GM23338 (cell line): ENCODE data around the gene LBHD1. TPM values are rescaled to one million over a fixed set of nuclear protein-coding genes. Genes with fewer than 3 reads are reported as not detected.

Experiments used
- ATAC-seq: fragments of 200-7000 bp; cut with Tn5 transposase; 3 replicates; pipeline ENCODE4 v1.9.1; 2020
- DNase-seq: peaks from one replicate; pipeline ENCODE4 v3.0.0-alpha.2; 2015; ENCODE audit warnings: low spot score
- H2AFZ ChIP-seq: fragments of 200-600 bp; sonication (generic); 2 replicates; pipeline ENCODE4 v1.8.0; 2016; ENCODE audit warnings: antibody characterized with exemption, mild to moderate bottlenecking, moderate library complexity
- H3F3A ChIP-seq: fragments of 200-600 bp; sonication (generic); replicated peaks from 2 replicates; pipeline ENCODE4 v1.8.0; 2017; ENCODE audit warnings: antibody characterized with exemption, mixed run types, low read depth
- H3K27ac ChIP-seq: fragments of 200-600 bp; sonication (generic); 2 replicates; pipeline ENCODE4 v1.6.1; 2016; ENCODE audit warnings: low read depth
- H3K27me3 ChIP-seq: fragments of 200-600 bp; sonication (generic); 2 replicates; pipeline ENCODE4 v1.8.0; 2016; ENCODE audit warnings: mild to moderate bottlenecking, mixed run types, moderate library complexity; ENCODE audit not compliant: insufficient read depth
- H3K36me3 ChIP-seq: fragments of 200-600 bp; sonication (generic); 2 replicates; pipeline ENCODE4 v1.8.0; 2016; ENCODE audit warnings: mild to moderate bottlenecking; ENCODE audit not compliant: insufficient read depth
- H3K4me1 ChIP-seq: fragments of 200-600 bp; sonication (generic); 2 replicates; pipeline ENCODE4 v1.8.0; 2016; ENCODE audit warnings: mild to moderate bottlenecking, moderate library complexity; ENCODE audit not compliant: insufficient read depth
- H3K4me2 ChIP-seq: fragments of 200-600 bp; sonication (generic); 2 replicates; pipeline ENCODE4 v1.7.1; 2017; ENCODE audit warnings: mixed run types
- H3K4me3 ChIP-seq: fragments of 200-600 bp; sonication (generic); 2 replicates; pipeline ENCODE4 v1.6.1; 2016; ENCODE audit warnings: mixed run types
- H3K79me2 ChIP-seq: fragments of 200-600 bp; sonication (generic); replicated peaks from 2 replicates; pipeline ENCODE4 v1.8.0; 2017; ENCODE audit warnings: mild to moderate bottlenecking; ENCODE audit not compliant: insufficient read depth
- H3K9me2 ChIP-seq: fragments of 200-600 bp; sonication (generic); 2 replicates; pipeline ENCODE4 v1.8.0; 2017; ENCODE audit not compliant: insufficient read depth
- H4K20me1 ChIP-seq: fragments of 200-600 bp; sonication (generic); replicated peaks from 2 replicates; pipeline ENCODE4 v1.8.0; 2017; ENCODE audit warnings: mild to moderate bottlenecking; ENCODE audit not compliant: insufficient read depth
- H3K27ac Mint-ChIP-seq: 2 replicates; pipeline ENCODE4 v1.8.0; 2020; ENCODE audit warnings: inconsistent platforms, mild to moderate bottlenecking, moderate library complexity, mixed read lengths
- H3K27me3 Mint-ChIP-seq: 3 replicates; pipeline ENCODE4 v1.8.0; 2022; ENCODE audit warnings: low read depth, mild to moderate bottlenecking, moderate library complexity, mixed read lengths, inconsistent platforms; ENCODE audit not compliant: insufficient read depth, poor library complexity
- H3K36me3 Mint-ChIP-seq: 3 replicates; pipeline ENCODE4 v1.8.0; 2021; ENCODE audit warnings: low read depth, mild to moderate bottlenecking, inconsistent platforms, moderate library complexity, mixed read lengths
- H3K4me1 Mint-ChIP-seq: 3 replicates; pipeline ENCODE4 v1.8.0; 2020; ENCODE audit warnings: mild to moderate bottlenecking, inconsistent platforms, mixed read lengths
- H3K4me3 Mint-ChIP-seq: 3 replicates; pipeline ENCODE4 v1.8.0; 2021; ENCODE audit warnings: moderate library complexity, mild to moderate bottlenecking, inconsistent platforms, mixed read lengths
- H3K9me3 Mint-ChIP-seq: 3 replicates; pipeline ENCODE4 v1.8.0; 2020; ENCODE audit warnings: moderate library complexity, mild to moderate bottlenecking, inconsistent platforms, mixed read lengths
- EZH2 ChIP-seq: fragments of 200-600 bp; sonication (generic); IDR thresholded peaks from one replicate; pipeline ENCODE4 v1.8.0; 2017; ENCODE audit warnings: antibody characterized with exemption, mild to moderate bottlenecking, low read depth; ENCODE audit not compliant: unreplicated experiment
- JUNB ChIP-seq: IDR thresholded peaks from one replicate; pipeline ENCODE4 v1.6.1; 2016; ENCODE audit warnings: antibody characterized with exemption; ENCODE audit not compliant: unreplicated experiment
- POLR2AphosphoS5 ChIP-seq: IDR thresholded peaks from 2 replicates; pipeline ENCODE4 v1.6.1; 2016; ENCODE audit warnings: antibody characterized with exemption, low read depth
- polyA plus RNA-seq: library from polyadenylated mRNA; unstranded; fragments of >200 nt; fragmentation: Nextera tagmentation; extraction: Ambion mirVana; gene quantifications from 2 replicates; pipeline ENCODE4 v1.2.1, GENCODE V29; 2016
- total RNA-seq: library from RNA; depleted of rRNA; stranded (reverse); fragments of >200 nt; shearing (Covaris generic); gene quantifications from 2 replicates; pipeline ENCODE4 v1.2.3, GENCODE V29; 2014
- TF ChIP-seq, protein P1 (sequence below), 2 experiments: fragments of 200-600 bp in 1 of 2; sonication (generic) in 1 of 2; conservative IDR thresholded peaks; 2 replicates each; pipeline versions ENCODE4 v1.5.1 to v1.6.1; 2016 to 2017; ENCODE audit warnings: antibody characterized with exemption in 2 of 2, low read depth in 2 of 2, mild to moderate bottlenecking in 2 of 2, moderate library complexity in 1 of 2

The LBHD1 gene
- total and polyA plus RNA-seq, 2 experiments from 2014 or later, result 2.8 to 2.9 TPM

DNA sequence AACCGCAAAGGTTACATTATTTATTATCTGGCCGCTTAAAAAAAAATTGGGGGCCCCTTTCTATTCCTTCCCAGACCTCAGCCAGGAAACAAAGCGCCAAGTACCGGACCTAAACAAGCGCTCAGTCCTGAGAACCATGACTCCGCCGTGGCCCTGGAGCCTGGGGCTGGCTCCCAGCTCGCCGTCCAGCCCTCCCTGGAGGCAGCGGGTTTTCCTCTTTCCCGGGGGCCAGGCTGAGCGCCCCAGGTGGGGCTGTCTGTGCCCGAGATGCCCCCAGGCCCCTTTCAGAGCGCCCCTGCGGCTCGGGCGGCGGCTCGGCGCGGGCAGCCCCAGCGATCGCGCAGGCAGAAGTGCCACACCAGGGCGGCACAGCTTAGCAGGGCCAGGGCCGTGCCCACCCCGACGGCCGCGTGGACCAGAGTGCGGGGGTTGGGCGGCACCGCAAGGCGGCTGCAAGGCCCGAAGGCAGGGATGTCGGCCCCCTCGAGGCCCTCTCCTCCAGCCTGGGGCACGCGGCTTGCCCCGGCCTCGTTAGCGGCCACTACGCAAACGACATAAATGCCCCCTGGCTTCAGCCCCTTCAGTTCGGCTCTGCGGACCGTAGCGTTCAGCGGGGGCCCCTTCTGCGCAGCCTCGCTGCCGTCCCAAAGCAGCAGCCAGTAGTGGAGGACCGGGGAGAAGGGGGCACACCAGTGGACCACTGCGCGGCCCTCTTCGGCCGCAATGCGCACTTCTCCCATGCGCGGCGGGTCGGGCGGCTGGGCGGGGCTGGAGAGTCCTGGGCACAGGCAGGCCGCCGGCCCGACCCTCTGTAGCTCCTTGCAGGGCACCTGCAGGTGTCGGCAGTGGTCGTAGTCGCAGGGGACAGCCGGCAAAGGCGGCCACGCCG lies 15.7 kb upstream of the LBHD1 start:
- Histone ChIP-seq H3K4me3 (peak overlapping the region; percentile 56), H4K20me1 (no peaks in the 10 kb centered on the region), H3K9me2 (no peaks in the 10 kb centered on the region), H3K4me1 (peaks cover 8% of the 10 kb centered on the region), H3F3A (peaks cover 8% of the 10 kb centered on the region), H2AFZ (peak overlapping the region; percentile 99), H3K27ac (no peak overlapping the region), H3K4me2 (peak overlapping the region; percentile 82), H3K27me3 (peaks cover 20% of the 10 kb centered on the region), H3K79me2 (no peaks in the 10 kb centered on the region), H3K36me3 (no peaks in the 10 kb centered on the region; the same call in 1 of the 2 replicates)
- Mint-ChIP-seq H3K36me3 (peaks cover 25% of the 10 kb centered on the region), H3K4me1 (peaks cover 12% of the 10 kb centered on the region; the same call in 2 of the 3 replicates), H3K27ac (no peak overlapping the region), H3K4me3 (no peak overlapping the region; the same call in 1 of the 3 replicates), H3K9me3 (no peaks in the 10 kb centered on the region), H3K27me3 (peaks cover 6% of the 10 kb centered on the region)
- ATAC-seq, result peak; percentile 90
- peak; percentile 62; the same call in 1 of the 2 replicates for TF ChIP-seq POLR2AphosphoS5
- no peak for TF ChIP-seq JUNB
- peak; percentile 85 for DNase-seq

DNA sequence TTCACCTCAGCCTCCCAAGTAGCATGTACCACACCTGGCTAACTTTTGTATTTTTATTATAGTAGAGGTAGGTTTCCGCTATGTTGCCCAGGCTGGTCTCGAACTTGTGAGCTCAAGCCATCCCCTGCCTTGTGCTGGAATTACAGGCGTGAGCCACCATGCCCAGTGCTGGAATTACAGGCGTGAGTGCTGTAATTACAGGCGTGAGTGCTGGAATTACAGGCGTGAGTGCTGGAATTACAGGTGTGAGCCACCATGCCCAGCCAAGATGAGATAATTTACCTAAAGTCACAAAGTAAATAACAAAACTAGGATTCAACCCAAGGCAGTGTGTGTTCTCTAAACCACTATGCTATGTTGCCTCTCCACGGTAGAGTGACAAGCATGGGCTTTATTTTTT lies 10.5 kb upstream of the LBHD1 start:
- TF ChIP-seq, protein P1, sequence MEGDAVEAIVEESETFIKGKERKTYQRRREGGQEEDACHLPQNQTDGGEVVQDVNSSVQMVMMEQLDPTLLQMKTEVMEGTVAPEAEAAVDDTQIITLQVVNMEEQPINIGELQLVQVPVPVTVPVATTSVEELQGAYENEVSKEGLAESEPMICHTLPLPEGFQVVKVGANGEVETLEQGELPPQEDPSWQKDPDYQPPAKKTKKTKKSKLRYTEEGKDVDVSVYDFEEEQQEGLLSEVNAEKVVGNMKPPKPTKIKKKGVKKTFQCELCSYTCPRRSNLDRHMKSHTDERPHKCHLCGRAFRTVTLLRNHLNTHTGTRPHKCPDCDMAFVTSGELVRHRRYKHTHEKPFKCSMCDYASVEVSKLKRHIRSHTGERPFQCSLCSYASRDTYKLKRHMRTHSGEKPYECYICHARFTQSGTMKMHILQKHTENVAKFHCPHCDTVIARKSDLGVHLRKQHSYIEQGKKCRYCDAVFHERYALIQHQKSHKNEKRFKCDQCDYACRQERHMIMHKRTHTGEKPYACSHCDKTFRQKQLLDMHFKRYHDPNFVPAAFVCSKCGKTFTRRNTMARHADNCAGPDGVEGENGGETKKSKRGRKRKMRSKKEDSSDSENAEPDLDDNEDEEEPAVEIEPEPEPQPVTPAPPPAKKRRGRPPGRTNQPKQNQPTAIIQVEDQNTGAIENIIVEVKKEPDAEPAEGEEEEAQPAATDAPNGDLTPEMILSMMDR (conservative IDR thresholded peaks at IDR 0.05; ENCODE audit: low read depth in 2 of 2), result no peak
- no peak for TF ChIP-seq JUNB
- no peak overlapping the region for H2AFZ ChIP-seq
- peaks cover 8% of the 10 kb centered on the region for H3K4me1 ChIP-seq
- H3K4me2 ChIP-seq, result no peak overlapping the region
- H3K9me3 Mint-ChIP-seq, result no peaks in the 10 kb centered on the region
- no peak for ATAC-seq
- H3K27me3 ChIP-seq, result peaks cover 6% of the 10 kb centered on the region
- no peaks in the 10 kb centered on the region for H4K20me1 ChIP-seq
- no peak overlapping the region for H3K4me3 ChIP-seq
- peaks cover 6% of the 10 kb centered on the region for H3K27me3 Mint-ChIP-seq
- H3K79me2 ChIP-seq, result peaks cover 10% of the 10 kb centered on the region
- no peaks in the 10 kb centered on the region for H3K9me2 ChIP-seq
- H3K27ac ChIP-seq, result no peak overlapping the region
- H3K4me1 Mint-ChIP-seq, result peaks cover 13% of the 10 kb centered on the region
- no peak overlapping the region for H3K4me3 Mint-ChIP-seq
- H3F3A ChIP-seq, result peaks cover 9% of the 10 kb centered on the region
- DNase-seq, result no peak
- peaks cover 8% of the 10 kb centered on the region for H3K36me3 Mint-ChIP-seq
- no peak overlapping the region for H3K27ac Mint-ChIP-seq
- no peaks in the 10 kb centered on the region for H3K36me3 ChIP-seq

DNA sequence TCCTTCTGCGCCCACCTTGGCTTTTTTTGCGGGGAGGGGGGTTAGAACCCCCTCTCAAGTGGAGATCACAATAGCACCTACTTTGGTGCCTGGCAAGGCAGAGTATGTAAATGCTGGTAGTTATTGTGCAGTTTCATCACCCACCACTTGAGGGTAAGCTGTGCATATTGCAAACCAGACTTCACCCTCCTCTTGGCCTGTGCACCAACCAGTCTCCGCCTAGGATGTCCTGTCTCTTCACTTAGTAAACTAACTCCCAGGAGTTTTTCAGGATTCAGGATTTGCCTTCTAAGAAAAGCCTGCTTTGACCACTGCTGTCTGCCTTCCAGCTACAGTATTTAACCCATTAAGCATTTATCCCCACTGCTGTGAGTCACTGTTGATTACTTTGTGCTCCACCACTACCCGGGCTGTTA lies 8.8 kb upstream of the LBHD1 start:
- Mint-ChIP-seq H3K27ac (peak overlapping the region; percentile 74), H3K36me3 (peaks cover 23% of the 10 kb centered on the region)
- peak overlapping the region; percentile 73 for H2AFZ ChIP-seq

More for the DNA sequence above, 8.8 kb upstream of the LBHD1 start:
- Histone ChIP-seq H3K4me3 (no peak overlapping the region), H3K4me1 (peaks cover 11% of the 10 kb centered on the region), H3K9me2 (no peaks in the 10 kb centered on the region), H3F3A (peaks cover 22% of the 10 kb centered on the region), H3K4me2 (no peak overlapping the region), H3K79me2 (peaks cover 14% of the 10 kb centered on the region), H4K20me1 (no peaks in the 10 kb centered on the region), H3K27ac (0 out of 2 replicates have a peak overlapping the region, but pooled peaks have one; percentile 1), H3K36me3 (no peaks in the 10 kb centered on the region), H3K27me3 (no peaks in the 10 kb centered on the region)
- ATAC-seq, result peak; percentile 51
- no peak for TF ChIP-seq EZH2
- TF ChIP-seq, protein P1 (conservative IDR thresholded peaks at IDR 0.05; ENCODE audit: low read depth in 2 of 2), result peak; percentile 28 to 50; a peak in 2 of 4 replicates
- H3K27me3 Mint-ChIP-seq, result peaks cover 5% of the 10 kb centered on the region
- H3K9me3 Mint-ChIP-seq, result no peaks in the 10 kb centered on the region
- DNase-seq, result peak; percentile 49
- peaks cover 20% of the 10 kb centered on the region for H3K4me1 Mint-ChIP-seq
- no peak overlapping the region for H3K4me3 Mint-ChIP-seq
